ENCODE data around the gene DHCR7.

The DHCR7 gene

DNA sequence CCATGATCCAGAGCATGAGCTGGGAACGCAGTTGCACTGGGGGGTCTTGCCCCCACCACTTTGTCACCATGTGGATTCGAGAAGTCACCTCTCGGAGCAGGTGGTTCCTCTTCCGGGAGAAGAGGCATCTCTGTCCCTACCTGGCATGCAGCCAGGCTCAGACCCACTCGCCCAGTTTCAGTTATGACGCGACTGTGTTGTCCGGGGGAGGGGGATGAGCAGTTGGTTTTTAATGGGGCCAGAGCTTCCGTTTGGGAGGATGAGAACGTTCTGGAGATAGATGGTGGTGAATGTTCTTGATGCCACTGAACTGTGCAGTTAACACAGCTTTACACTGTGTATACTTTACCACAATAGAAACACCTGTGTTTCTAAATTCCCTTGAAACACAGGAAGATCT lies 41.5 kb downstream of the DHCR7 start:
- no peak for DNase-seq

DNA sequence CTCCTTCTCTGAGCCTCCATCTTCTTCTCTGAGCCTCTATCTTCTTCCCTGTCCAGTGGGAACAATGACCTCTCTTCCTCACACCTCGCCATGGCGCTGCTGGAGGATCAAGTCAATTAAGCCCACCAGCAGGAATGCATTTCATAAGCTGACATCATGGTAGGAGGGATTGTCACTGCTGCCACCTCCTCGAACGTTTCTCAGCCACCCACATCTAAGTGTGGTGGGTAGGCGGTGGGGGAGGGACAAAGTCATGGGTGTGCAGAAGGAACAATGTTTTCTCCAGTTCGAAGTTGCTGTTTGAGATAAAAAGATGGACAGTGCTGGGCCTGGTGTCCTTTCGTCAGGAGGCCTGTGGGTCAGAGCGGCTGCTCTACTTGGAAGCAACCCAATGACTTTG lies 44.0 kb downstream of the DHCR7 start:
- DNase-seq: no peak

GRCh38 chr11:71402878-71403277 lies 45.3 kb downstream of the DHCR7 start:
- no peak for DNase-seq

- DNase-seq: no peak
These were observed 48.0 kb downstream of the DHCR7 start for GRCh38 chr11:71400216-71400615.

- no peak for DNase-seq
These were observed 48.9 kb downstream of the DHCR7 start for GRCh38 chr11:71399341-71399740.

DNA sequence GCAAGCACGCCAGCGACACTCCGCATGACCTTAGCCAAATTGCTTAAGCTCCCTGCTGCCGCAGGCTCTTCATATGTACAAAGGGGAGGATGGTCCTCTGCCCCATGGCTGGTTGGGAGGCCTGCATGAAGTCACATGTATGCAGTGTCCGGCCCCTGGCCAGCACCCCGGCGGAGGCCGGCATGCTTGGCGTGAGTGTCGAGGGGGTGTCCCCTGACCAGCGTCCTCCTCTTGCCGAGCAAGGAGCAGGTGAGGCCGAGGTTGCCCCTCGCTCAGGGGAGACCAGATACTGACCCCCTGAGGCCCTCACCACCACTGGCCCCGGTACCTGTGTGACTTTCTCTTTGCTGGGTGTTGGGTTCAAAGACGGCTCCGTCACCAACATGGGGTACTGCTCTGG lies 50.2 kb downstream of the DHCR7 start:
- no peak for DNase-seq

GRCh38 chr11:71397331-71397860 lies 50.8 kb downstream of the DHCR7 start:
- no peak for DNase-seq

DNA sequence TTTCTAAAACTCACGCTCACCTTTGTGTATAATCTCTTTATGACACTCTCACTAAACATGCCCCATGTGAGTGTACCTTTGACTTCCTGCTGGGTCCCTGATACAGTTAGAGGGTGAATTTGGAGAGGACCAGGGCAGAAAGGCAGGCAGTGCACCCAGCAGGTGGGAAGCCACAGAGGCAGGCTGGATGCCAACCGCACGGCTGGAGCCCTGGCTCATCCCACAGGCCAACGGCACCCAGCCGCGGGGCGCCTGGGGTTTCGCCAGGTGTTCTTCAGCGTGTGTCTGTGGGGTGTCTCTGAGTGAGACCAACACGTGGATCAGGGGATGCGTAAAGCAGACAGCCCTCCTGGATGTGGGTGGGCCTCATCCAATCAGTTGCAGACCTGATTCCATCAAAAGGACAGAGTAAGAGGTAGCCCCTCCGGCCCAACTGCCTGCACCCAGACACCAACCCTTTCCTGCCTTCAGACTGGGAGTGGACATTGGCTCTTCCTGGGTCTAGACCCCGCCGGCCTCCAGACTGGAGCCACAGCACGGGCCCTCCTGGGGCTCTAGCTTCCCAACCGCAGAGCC lies 51.6 kb downstream of the DHCR7 start:
- DNase-seq: no peak

DNA sequence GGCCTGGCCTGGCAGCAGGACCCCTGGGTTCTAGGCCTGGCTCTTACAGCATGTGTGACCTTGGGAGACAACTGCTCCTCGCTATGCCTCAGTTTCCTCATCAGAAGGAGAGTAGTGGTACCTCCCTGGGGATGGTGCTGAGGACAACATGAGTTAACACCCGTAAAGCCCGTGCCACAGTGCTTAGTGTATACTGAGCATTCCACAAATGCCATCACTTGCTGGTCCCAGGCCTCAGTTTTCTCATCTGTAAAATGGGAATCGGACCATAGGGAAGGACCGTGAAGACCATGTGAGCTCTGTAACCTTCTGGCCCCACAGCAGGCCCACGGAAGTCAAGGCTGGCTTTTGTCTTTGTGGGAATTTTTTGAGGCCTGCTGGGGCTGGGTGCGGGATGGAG lies 52.4 kb downstream of the DHCR7 start:
- no peak for DNase-seq

- DNase-seq: no peak
These were observed 53.0 kb downstream of the DHCR7 start for GRCh38 chr11:71395263-71395560.

DNA sequence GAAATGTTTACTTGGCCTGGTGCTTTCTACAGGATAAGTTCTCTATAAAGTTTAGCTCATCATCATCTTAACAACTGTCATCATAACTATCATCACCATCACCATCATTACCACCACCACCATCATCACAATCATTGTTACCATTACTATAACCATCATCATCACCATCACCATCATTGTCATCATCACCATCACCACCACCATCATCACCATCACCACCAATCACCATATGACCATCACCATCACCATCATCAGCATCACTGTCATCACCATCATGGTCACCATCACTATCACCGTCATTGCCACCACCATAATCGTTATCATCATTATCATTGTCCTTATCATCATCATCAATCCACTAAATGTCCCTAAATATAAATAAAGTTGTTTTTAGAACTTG lies 54.9 kb downstream of the DHCR7 start:
- DNase-seq: no peak

GRCh38 chr11:71391796-71392195 lies 56.4 kb downstream of the DHCR7 start:
- no peak for DNase-seq

- no peak for DNase-seq
These were observed 56.8 kb downstream of the DHCR7 start for GRCh38 chr11:71391352-71391751.

DNA sequence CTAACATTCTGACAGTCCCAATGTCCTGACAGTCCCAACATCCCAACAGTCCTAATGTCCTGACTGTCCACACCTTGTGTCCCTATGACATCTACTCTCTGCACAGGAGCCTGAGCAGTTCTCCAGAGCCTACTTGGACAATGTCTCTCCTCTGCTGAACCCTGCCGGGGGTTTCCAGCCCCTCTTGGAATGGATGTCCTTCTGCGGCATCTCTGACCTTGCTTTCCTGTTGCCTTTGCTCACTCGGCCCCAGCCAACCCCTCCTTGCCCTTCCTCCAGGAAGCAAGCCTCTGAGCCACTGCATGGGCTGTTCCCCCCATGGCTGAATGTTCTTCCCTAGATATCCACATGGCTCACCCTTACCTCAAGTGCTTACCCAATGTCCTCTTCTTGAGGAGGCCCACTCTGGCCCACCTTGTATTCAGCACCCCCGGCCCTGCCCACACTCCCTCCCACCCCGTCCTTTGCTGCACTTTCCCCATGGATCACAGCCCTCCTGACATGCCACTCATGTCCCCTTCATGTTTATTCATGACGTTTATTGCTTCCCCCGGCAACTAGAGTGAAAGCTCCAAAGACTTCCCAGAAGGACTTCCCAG lies 59.5 kb downstream of the DHCR7 start:
- DNase-seq: no peak

DNA sequence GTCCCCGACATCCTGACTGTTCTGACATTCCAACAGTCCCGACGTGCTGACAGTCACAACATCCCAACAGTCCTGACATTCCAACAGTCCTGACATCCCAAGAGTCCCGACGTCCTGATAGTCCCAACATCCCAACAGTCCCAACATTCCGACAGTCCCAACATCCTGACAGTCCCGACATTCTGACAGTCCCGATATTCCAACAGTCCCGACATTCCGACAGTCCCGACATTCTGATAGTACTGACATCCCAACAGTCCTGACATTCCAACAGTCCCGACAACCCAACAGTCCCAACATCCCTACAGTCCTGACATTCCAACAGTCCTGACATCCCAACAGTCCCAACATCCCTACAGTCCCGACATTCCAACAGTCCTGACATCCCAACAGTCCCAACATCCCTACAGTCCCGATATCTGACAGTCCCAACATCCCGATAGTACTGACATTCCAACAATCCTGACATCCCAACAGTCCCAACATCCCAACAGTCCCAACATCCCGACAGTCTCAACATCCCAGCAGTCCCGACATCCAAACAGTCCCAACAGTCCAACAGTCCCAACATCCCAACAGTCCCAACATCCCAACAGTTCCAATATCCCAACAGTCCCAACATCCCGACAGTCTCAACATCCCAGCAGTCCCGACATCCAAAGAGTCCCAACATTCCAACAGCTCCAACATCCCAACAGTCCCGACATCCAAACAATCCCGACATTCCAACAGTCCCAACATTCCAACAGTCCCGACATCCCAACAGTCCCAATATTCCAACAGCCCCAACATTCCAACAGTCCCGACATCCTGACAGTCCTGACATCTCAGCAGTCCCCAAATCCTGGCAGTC lies 60.2 kb downstream of the DHCR7 start:
- no peak for DNase-seq

DNA sequence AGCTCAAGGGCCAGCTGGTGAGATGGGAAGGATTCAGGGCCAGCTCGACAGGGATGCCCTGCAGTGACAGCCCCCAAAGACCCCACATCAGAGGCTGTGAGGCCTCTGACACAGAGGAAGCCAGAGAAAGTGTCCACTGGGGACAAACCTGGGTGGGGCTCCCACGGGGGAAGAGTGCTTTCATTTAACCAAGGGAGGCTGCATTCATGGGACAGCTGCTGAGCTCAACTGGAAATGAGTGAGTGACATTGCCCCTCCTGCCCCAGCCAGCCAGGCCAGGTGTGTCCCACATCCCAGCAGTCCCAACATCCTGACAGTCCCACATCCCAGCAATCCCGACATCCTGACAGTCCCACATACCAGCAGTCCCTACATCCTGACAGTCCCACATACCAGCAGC lies 61.0 kb downstream of the DHCR7 start:
- DNase-seq: no peak

GRCh38 chr11:71386202-71386601 lies 62.0 kb downstream of the DHCR7 start:
- DNase-seq: no peak

GRCh38 chr11:71385091-71385490 lies 63.1 kb downstream of the DHCR7 start:
- no peak for DNase-seq

DNA sequence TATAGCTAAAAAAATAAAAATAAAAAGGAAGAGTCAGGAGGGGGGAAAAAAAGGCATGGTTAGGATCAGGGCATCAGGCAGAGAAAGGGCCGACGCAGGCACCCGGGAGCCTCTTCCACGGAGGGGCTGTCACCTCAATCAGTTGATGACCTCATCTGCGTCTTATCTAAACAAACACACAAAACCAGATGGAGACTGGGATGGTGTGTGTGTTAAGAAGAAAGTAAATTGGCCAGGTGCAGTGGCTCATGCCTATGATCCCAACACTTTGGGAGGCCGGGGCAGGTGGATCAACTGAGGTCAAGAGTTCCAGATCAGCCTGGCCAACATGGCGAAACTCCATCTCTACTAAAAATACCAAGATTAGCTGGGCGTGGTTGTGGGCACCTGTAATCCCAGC lies 63.6 kb downstream of the DHCR7 start:
- DNase-seq: no peak
